Naive B cell (primary cell): ENCODE measurements around the gene TGFBRAP1. TPM values are rescaled to one million over a fixed set of nuclear protein-coding genes. Genes with fewer than 3 reads are reported as not detected.

ENCODE experiments used
- ATAC-seq, 2 donors: fragments of 150-1000 bp; cut with Tn5 transposase; 2 replicates each; pipeline ENCODE4 v1.10.0; 2021; ENCODE audit warnings: low read depth in 2 of 2, mild to moderate bottlenecking in 2 of 2, moderate library complexity in 2 of 2
- DNase-seq: peaks from one replicate; pipeline ENCODE4 v3.0.0; 2022
- H3K27ac Mint-ChIP-seq, 6 donors: one replicate each; pipeline ENCODE4 v1.8.0; 2020 to 2022; ENCODE audit warnings: mild to moderate bottlenecking in 6 of 6, mixed read lengths in 6 of 6, moderate library complexity in 5 of 6, inconsistent platforms in 2 of 6
- H3K27me3 Mint-ChIP-seq, 3 donors: one replicate each; pipeline ENCODE4 v1.8.0; 2021 to 2022; ENCODE audit warnings: mixed read lengths in 3 of 3, mild to moderate bottlenecking in 1 of 3
- H3K36me3 Mint-ChIP-seq, 2 donors: one replicate each; pipeline ENCODE4 v1.8.0; 2020 to 2022; ENCODE audit warnings: mixed read lengths in 2 of 2, inconsistent platforms in 1 of 2, mild to moderate bottlenecking in 1 of 2
- H3K4me1 Mint-ChIP-seq, 3 donors: one replicate each; pipeline ENCODE4 v1.8.0; 2020 to 2022; ENCODE audit warnings: mixed read lengths in 3 of 3, inconsistent platforms in 1 of 3, mild to moderate bottlenecking in 1 of 3, moderate library complexity in 1 of 3
- H3K4me3 Mint-ChIP-seq, 8 donors: one replicate each; pipeline ENCODE4 v1.8.0; 2020 to 2022; ENCODE audit warnings: mild to moderate bottlenecking in 8 of 8, mixed read lengths in 8 of 8, moderate library complexity in 8 of 8, inconsistent platforms in 2 of 8
- H3K9me3 Mint-ChIP-seq, 7 donors: one replicate each; pipeline ENCODE4 v1.8.0; 2020 to 2022; ENCODE audit warnings: mixed read lengths in 7 of 7, mild to moderate bottlenecking in 5 of 7, inconsistent platforms in 2 of 7, moderate library complexity in 1 of 7
- polyA plus RNA-seq, 6 donors: library from polyadenylated mRNA; unstranded; fragments of 300-500 nt; fragmentation: Illumina TruSeq; gene quantifications; one replicate each; pipeline ENCODE4 v1.2.3, GENCODE V29; 2021; ENCODE audit warnings: low read depth in 6 of 6

Gene TGFBRAP1
- polyA plus RNA-seq, 6 donors from 2014 or later = 17.2 to 31.2 (median 20.5) TPM

DNA sequence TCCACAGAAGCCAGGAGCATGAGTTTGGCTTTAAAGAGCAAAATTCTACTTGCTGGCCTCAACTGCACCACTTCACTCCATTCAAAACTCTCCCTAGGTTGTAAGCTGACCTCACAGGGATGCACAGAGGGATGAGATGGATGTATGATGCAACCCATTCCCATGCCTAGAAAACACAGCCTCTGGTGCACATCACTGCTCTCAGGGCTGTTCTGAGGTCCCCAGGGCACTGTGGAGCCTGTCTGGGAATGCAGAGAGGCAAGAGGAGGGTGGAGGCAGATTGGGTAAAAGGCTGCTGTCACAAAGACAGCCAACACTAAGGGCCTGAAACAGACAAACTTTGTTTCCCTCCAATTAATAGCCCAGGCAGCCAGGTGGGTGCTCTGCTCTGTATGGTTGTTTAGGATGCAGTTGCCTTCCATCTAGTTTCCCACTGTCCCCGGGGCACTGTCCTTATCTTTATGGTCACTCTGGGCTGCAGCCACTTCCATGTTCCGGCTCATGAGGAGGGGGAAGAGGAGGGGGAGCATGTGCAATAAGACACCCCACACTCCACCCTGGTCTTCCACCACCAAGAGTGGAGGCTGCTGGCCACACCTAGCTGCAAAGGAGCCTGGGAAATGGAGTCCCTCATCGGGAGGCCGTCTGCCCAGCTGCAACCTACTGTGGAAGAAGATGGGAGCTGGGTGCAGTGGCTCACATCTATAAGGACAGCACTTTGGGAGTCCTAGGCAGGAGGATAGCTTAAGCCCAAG lies 81.0 kb downstream of the TGFBRAP1 start:
- DNase-seq (no peak), ATAC-seq (no peak)
- no peaks in the 10 kb centered on the region for H3K4me1 Mint-ChIP-seq
- peaks cover 0 to 4% (median 0%) of the 10 kb centered on the region in 3 donors for H3K27me3 Mint-ChIP-seq
- peaks cover 0 to 4% of the 10 kb centered on the region in 2 donors for H3K36me3 Mint-ChIP-seq
- peaks cover 0 to 3% (median 0%) of the 10 kb centered on the region in 7 donors for H3K9me3 Mint-ChIP-seq
- no peak overlapping the region for H3K4me3 Mint-ChIP-seq
- no peak overlapping the region for H3K27ac Mint-ChIP-seq

GRCh38 chr2:105244451-105244850 lies 85.1 kb downstream of the TGFBRAP1 start:
- Mint-ChIP-seq H3K27ac (peak overlapping the region in 1 of 6 donors; percentile 32), H3K4me3 (no peak overlapping the region), H3K4me1 (no peaks in the 10 kb centered on the region), H3K27me3 (peaks cover 0 to 4% (median 0%) of the 10 kb centered on the region in 3 donors), H3K36me3 (no peaks in the 10 kb centered on the region), H3K9me3 (no peaks in the 10 kb centered on the region)
- DNase-seq (no peak), ATAC-seq (peak in 1 of 2 donors; percentile 20)

GRCh38 chr2:105243961-105244360 lies 85.6 kb downstream of the TGFBRAP1 start:
- H3K9me3 Mint-ChIP-seq = no peaks in the 10 kb centered on the region
- H3K27ac Mint-ChIP-seq = no peak overlapping the region
- no peaks in the 10 kb centered on the region for H3K36me3 Mint-ChIP-seq
- H3K27me3 Mint-ChIP-seq = peaks cover 0 to 4% (median 0%) of the 10 kb centered on the region in 3 donors
- H3K4me1 Mint-ChIP-seq = peaks cover 0 to 1% (median 1%) of the 10 kb centered on the region in 3 donors
- ATAC-seq (no peak), DNase-seq (no peak)
- H3K4me3 Mint-ChIP-seq = peak overlapping the region in 1 of 8 donors; percentile 67

DNA sequence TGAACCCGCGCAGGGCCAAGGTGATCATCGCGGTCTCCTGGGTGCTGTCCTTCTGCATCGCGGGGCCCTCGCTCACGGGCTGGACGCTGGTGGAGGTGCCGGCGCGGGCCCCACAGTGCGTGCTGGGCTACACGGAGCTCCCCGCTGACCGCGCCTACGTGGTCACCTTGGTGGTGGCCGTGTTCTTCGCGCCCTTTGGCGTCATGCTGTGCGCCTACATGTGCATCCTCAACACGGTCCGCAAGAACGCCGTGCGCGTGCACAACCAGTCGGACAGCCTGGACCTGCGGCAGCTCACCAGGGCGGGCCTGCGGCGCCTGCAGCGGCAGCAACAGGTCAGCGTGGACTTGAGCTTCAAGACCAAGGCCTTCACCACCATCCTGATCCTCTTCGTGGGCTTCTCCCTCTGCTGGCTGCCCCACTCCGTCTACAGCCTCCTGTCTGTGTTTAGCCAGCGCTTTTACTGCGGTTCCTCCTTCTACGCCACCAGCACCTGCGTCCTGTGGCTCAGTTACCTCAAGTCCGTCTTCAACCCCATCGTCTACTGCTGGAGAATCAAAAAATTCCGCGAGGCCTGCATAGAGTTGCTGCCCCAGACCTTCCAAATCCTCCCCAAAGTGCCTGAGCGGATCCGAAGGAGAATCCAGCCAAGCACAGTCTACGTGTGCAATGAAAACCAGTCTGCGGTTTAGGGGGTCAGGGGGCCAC lies 87.1 kb downstream of the TGFBRAP1 start:
- no peak for DNase-seq
- Mint-ChIP-seq H3K4me1 (peaks cover 1 to 15% (median 8%) of the 10 kb centered on the region in 3 donors), H3K27ac (no peak overlapping the region), H3K9me3 (no peaks in the 10 kb centered on the region), H3K36me3 (no peaks in the 10 kb centered on the region), H3K4me3 (peak overlapping the region in 1 of 8 donors; percentile 47), H3K27me3 (peaks cover 0 to 4% (median 0%) of the 10 kb centered on the region in 3 donors)
- no peak for ATAC-seq

DNA sequence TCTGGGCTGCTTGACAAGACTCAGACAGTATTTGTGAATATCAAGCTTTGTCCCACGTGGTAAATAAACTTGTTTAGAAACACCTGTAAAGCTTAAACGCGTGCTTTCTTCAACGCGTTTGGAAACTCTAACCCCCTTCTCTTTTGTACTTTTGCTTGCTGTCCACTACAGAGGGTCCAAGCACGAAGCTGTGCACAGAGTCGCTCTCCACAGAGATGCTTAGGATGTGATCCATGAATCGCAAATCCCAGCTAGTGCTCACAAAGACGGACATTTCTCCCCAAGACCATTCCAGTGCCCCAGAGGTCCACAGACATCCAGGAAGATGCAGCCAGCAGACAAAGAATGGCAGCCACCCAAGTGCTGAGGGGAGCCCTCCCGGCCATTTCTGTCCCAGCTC lies 88.1 kb downstream of the TGFBRAP1 start, which contains the start of gene GPR45:
GPR45 (plus strand) TSS at position 301 of the 400 bp plus-strand sequence. CDS start 116 bp downstream, outside the sequence.
- no peak within 1 kb of the TSS for H3K27ac Mint-ChIP-seq
- H3K9me3 Mint-ChIP-seq = no peaks in the 10 kb centered on the region

DNA sequence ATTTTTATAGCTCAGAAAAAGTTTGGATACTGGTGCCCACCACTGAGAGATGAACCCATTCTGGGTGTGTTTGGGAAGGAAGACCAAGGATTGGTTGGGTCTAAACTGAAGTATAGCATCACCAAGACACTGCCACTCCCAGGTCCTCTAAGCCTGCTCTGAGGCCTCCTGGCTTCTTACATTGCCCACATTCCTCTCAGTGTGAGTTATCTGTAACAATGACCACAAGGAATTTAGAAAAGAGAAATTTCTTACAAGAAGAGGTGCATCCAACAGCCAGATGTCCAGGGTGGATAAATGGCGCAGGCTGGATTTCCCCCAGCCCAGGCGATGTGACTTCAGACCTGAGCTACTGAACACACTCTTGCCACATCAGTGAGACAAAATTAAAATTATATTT lies 89.6 kb downstream of the TGFBRAP1 start:
- no peak for ATAC-seq
- no peaks in the 10 kb centered on the region for H3K36me3 Mint-ChIP-seq
- H3K9me3 Mint-ChIP-seq = no peaks in the 10 kb centered on the region

More for the DNA sequence above, 88.1 kb downstream of the TGFBRAP1 start, which contains the start of gene GPR45:
- peaks cover 11 to 25% (median 16%) of the 10 kb centered on the region in 3 donors for H3K4me1 Mint-ChIP-seq
- H3K36me3 Mint-ChIP-seq = no peaks in the 10 kb centered on the region
- no peak for DNase-seq
- H3K4me3 Mint-ChIP-seq = peak within 1 kb of the TSS in 1 of 8 donors; percentile 47
- no peak for ATAC-seq
- peaks cover 0 to 4% (median 0%) of the 10 kb centered on the region in 3 donors for H3K27me3 Mint-ChIP-seq

GRCh38 chr2:105238664-105239240 lies 90.8 kb downstream of the TGFBRAP1 start:
- H3K4me1 Mint-ChIP-seq = peaks cover 16 to 30% (median 18%) of the 10 kb centered on the region in 3 donors
- ATAC-seq (no peak), DNase-seq (no peak)
- peak overlapping the region in 1 of 6 donors; percentile 58 for H3K27ac Mint-ChIP-seq
- no peaks in the 10 kb centered on the region for H3K27me3 Mint-ChIP-seq
- H3K9me3 Mint-ChIP-seq = no peaks in the 10 kb centered on the region
- peak overlapping the region in 1 of 8 donors; percentile 15 for H3K4me3 Mint-ChIP-seq
- H3K36me3 Mint-ChIP-seq = no peaks in the 10 kb centered on the region

More for the DNA sequence above, 89.6 kb downstream of the TGFBRAP1 start:
- peaks cover 16 to 30% (median 18%) of the 10 kb centered on the region in 3 donors for H3K4me1 Mint-ChIP-seq
- no peak for DNase-seq
- H3K27ac Mint-ChIP-seq = no peak overlapping the region
- H3K4me3 Mint-ChIP-seq = no peak overlapping the region
- peaks cover 0 to 4% (median 0%) of the 10 kb centered on the region in 3 donors for H3K27me3 Mint-ChIP-seq

DNA sequence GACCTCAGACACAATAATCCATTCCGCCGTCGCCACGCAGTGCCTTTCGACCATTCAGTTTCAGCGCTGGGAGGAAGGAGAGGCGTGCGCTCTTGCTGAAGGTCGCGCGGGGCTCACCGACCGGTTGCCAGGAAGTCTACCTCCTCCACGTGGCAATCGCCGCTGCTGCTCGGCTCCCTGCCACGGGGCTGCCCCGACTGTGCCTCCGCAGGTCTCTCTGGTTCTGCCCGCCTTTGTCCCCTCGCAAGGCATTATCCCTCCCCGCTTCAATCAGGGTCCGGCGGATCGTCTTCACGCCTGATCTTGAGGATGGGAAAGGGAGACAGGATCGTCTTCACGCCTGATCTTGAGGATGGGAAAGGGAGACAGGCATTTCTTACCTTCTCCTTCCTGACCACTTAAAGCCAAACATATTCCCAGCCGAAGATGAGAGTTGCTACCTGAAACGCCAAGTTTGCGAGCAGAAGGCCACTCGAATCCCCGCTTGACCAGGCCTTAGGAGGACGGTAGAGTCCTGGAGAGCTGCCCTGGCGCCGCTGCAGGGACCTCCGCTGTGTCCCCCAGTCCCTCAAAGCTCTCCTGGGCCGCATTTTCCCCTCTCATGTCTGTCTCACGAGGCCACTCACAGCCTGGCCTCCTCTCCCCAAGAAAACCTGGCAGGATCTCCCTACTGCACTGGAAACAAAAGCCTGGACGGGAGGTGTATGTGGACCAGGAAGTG lies 92.3 kb downstream of the TGFBRAP1 start:
- Mint-ChIP-seq H3K36me3 (no peaks in the 10 kb centered on the region), H3K27me3 (no peaks in the 10 kb centered on the region), H3K4me3 (peak overlapping the region in 6 of 8 donors; percentile 17 to 74 (median 60)), H3K4me1 (peaks cover 16 to 30% (median 18%) of the 10 kb centered on the region in 3 donors), H3K27ac (peak overlapping the region in 2 of 6 donors; percentile 2 to 23), H3K9me3 (no peaks in the 10 kb centered on the region)
- ATAC-seq (peak; percentile 57 to 58), DNase-seq (peak; percentile 16)

DNA sequence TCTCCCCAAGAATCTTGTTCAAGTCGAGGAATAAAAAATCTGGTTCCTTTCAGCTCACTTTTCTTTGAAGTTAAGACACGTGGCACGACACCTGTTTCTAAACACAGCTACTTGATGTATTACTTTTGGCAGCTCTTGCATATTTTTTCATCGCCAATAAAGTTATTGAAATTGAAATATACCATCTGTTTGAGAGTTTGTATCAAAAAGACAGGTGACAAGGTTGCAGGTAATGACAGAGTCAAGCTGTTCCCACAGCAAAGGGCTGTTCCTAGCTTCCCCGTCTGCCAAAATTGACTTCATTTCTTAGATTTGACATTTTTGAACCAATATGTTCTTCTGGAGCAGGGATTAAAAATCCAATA lies 93.5 kb downstream of the TGFBRAP1 start:
- DNase-seq (no peak), ATAC-seq (no peak)
- Mint-ChIP-seq H3K27me3 (no peaks in the 10 kb centered on the region), H3K36me3 (no peaks in the 10 kb centered on the region), H3K4me3 (peak overlapping the region in 1 of 8 donors; percentile 26), H3K4me1 (peaks cover 16 to 30% (median 18%) of the 10 kb centered on the region in 3 donors), H3K9me3 (no peaks in the 10 kb centered on the region), H3K27ac (no peak overlapping the region)

- peak; percentile 70 to 76 for ATAC-seq
These were observed 94.0 kb downstream of the TGFBRAP1 start for GRCh38 chr2:105235388-105236059.

GRCh38 chr2:105231232-105231619 lies 98.3 kb downstream of the TGFBRAP1 start:
- peaks cover 4 to 6% (median 6%) of the 10 kb centered on the region in 3 donors for H3K4me1 Mint-ChIP-seq

More at GRCh38 chr2:105235388-105236059, 94.0 kb downstream of the TGFBRAP1 start:
- peak; percentile 67 for DNase-seq
- Mint-ChIP-seq H3K9me3 (no peaks in the 10 kb centered on the region), H3K36me3 (no peaks in the 10 kb centered on the region), H3K4me1 (peaks cover 16 to 30% (median 18%) of the 10 kb centered on the region in 3 donors), H3K4me3 (peak overlapping the region in 1 of 8 donors; percentile 26), H3K27me3 (no peaks in the 10 kb centered on the region), H3K27ac (peak overlapping the region in 1 of 6 donors; percentile 48)

GRCh38 chr2:105224444-105224843 lies 105.1 kb downstream of the TGFBRAP1 start:
- Mint-ChIP-seq H3K27me3 (peaks cover 33 to 42% (median 41%) of the 10 kb centered on the region in 3 donors), H3K9me3 (peaks cover 0 to 3% (median 0%) of the 10 kb centered on the region in 7 donors), H3K4me1 (no peaks in the 10 kb centered on the region), H3K27ac (peak overlapping the region in 1 of 6 donors; percentile 33), H3K36me3 (no peaks in the 10 kb centered on the region), H3K4me3 (no peak overlapping the region)
- ATAC-seq (no peak), DNase-seq (no peak)

More at GRCh38 chr2:105231232-105231619, 98.3 kb downstream of the TGFBRAP1 start:
- DNase-seq (no peak), ATAC-seq (no peak)
- H3K27ac Mint-ChIP-seq = no peak overlapping the region
- no peaks in the 10 kb centered on the region for H3K9me3 Mint-ChIP-seq
- H3K4me3 Mint-ChIP-seq = no peak overlapping the region
- peaks cover 17 to 18% (median 17%) of the 10 kb centered on the region in 3 donors for H3K27me3 Mint-ChIP-seq
- H3K36me3 Mint-ChIP-seq = no peaks in the 10 kb centered on the region
